Measurements from ENCODE around the gene PIGZ. TPM values are rescaled to one million over a fixed set of nuclear protein-coding genes. Genes with fewer than 3 reads are reported as not detected.

PIGZ gene
- total and polyA plus RNA-seq, 2 experiments from 2014 or later: 3.9 to 7.6 TPM

DNA sequence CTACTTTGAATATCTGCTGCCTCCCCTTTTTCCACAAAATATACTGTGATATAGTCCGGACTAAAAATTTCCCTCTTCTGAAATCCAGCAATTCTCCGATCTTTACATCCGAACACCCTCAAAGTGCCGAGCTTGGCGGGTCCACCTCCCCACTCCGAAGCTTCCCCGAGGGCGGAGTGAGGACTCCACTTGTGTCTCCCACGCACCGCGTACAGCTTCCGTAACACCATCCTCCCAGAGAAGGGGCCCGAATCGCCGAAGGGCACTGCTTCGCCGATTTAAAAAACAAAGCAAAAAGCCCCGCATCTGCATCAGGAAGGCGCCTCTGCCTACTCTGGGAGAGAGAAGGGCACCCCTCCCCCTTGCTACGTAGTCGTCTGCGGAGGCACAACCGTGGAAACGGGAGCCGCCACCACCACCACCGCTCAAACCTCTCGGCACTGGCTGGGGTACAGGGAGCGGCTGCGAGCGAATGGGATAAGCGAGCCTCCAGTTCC, 26.9 kb downstream of the PIGZ start:
- in situ Hi-C loops (cut with MboI): no loop called here
- no peaks in the 10 kb centered on the region for H3K9me2 ChIP-seq (ENCODE audit: insufficient read depth)
- peak overlapping the region; percentile 85 for H3K4me3 ChIP-seq
- H3K27ac ChIP-seq: peak overlapping the region; percentile 95
- H3K27me3 ChIP-seq (replicated peaks; ENCODE audit: insufficient read depth): no peaks in the 10 kb centered on the region
- 1% methylated on average over 21 to 31 of the region's 31 CpGs for WGBS, 2 experiments (ENCODE audit: low coverage in 1 of 2, low lambda C conversion rate in 2 of 2, missing lambda C conversion rate in 2 of 2)
- peaks cover 81% of the 10 kb centered on the region for H3K79me2 ChIP-seq (ENCODE audit: insufficient read depth)
- H2AFZ ChIP-seq: peak overlapping the region; percentile 81
- peaks cover 28% of the 10 kb centered on the region for H3K36me3 ChIP-seq (ENCODE audit: low read depth)
- H3F3A ChIP-seq (ENCODE audit: insufficient read depth): peaks cover 28% of the 10 kb centered on the region
- no peaks in the 10 kb centered on the region for H4K20me1 ChIP-seq (ENCODE audit: insufficient read depth)
- peak; percentile 86 for DNase-seq
- no peaks in the 10 kb centered on the region for H3K9me3 ChIP-seq (ENCODE audit: low read depth)
- H3K9ac ChIP-seq: peak overlapping the region; percentile 95
- peaks cover 12% of the 10 kb centered on the region for H3K4me1 ChIP-seq (ENCODE audit: insufficient read depth)
- TF ChIP-seq EZH2 (IDR thresholded peaks at IDR 0.05; ENCODE audit: insufficient read depth, poor library complexity, severe bottlenecking) (no peak), EZH2phosphoT487 (IDR thresholded peaks at IDR 0.05; ENCODE audit: insufficient read depth, low read depth) (no peak)
- peak overlapping the region; percentile 80 for H3K4me2 ChIP-seq (ENCODE audit: unreplicated experiment)

DNA sequence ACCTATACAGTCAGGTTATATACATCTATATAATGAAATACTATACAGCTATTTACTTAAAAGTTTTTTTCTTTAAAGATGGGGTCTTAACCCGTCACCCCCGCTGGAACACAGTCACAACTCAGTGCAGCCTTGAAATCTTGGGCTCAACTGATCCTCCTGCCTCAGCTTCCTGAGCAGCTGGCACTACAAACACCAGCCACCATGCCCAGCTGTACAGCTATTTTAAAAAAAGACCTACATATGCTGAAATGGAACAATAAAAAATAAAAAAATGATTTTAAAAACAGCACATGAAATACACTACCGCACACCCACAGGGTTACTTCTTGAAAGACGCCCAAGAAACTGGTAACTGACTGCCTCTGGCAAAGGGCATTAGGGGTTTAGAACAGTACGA, 30.1 kb downstream of the PIGZ start:
- Histone ChIP-seq H3K27ac (no peak overlapping the region), H3K4me2 (ENCODE audit: unreplicated experiment) (no peak overlapping the region), H3K4me1 (ENCODE audit: insufficient read depth) (peaks cover 8% of the 10 kb centered on the region), H3K79me2 (ENCODE audit: insufficient read depth) (peaks cover 72% of the 10 kb centered on the region), H3F3A (ENCODE audit: insufficient read depth) (peaks cover 56% of the 10 kb centered on the region), H3K9ac (no peak overlapping the region), H3K27me3 (replicated peaks; ENCODE audit: insufficient read depth) (no peaks in the 10 kb centered on the region), H2AFZ (no peak overlapping the region), H3K9me3 (ENCODE audit: low read depth) (no peaks in the 10 kb centered on the region), H4K20me1 (ENCODE audit: insufficient read depth) (no peaks in the 10 kb centered on the region), H3K36me3 (ENCODE audit: low read depth) (peaks cover 52% of the 10 kb centered on the region), H3K4me3 (no peak overlapping the region), H3K9me2 (ENCODE audit: insufficient read depth) (no peaks in the 10 kb centered on the region)
- in situ Hi-C loops (cut with MboI): no loop called here
- no peak for TF ChIP-seq EZH2phosphoT487 (IDR thresholded peaks at IDR 0.05; ENCODE audit: insufficient read depth, low read depth)
- no peak for TF ChIP-seq EZH2 (IDR thresholded peaks at IDR 0.05; ENCODE audit: insufficient read depth, poor library complexity, severe bottlenecking)
- WGBS, 2 experiments (ENCODE audit: low coverage in 1 of 2, low lambda C conversion rate in 2 of 2, missing lambda C conversion rate in 2 of 2): 96 to 98% methylated on average over 5 of the region's 5 CpGs
- DNase-seq: no peak

DNA sequence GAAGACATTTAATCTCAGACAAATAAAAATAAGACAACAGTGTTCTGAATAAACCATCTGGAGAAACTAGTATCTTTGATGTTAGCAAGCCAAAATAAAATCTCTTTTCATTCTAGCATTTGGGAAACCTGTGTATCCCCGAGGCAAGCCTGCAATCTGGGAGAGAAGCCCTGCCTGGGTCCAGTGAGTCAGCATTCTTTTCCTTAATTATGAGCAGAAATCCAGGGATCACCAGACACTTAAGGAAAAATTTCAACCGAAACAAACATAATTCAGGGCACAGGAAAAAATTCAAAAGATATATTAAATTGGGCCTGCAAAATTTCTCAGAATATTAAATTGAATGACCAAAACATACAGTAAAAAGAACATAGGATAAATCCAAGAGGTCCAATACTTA, 30.5 kb downstream of the PIGZ start:
- in situ Hi-C loops (cut with MboI): no loop called here
- H3K79me2 ChIP-seq (ENCODE audit: insufficient read depth): peaks cover 67% of the 10 kb centered on the region
- no peak for DNase-seq

DNA sequence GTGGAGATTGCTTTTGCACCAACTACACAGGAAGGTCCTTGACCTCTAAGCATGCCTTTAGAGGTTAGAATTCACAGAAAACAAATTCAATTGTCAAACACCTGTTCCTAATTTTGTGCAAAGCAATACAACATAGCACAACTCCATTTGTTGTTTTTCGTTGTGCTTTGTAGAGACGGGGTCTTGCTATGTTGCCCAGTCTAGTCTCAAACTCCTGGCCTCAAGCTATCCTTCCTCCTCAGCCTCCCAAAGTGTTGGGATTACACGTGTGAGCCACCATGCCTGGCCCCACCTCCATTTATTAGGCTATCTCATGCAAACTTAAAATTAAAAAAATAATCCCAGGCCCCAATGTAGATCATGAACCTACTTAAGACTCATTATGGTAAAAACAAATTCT, 32.3 kb downstream of the PIGZ start:
- Histone ChIP-seq H4K20me1 (ENCODE audit: insufficient read depth) (no peaks in the 10 kb centered on the region), H3K9ac (no peak overlapping the region), H3K4me1 (ENCODE audit: insufficient read depth) (peaks cover 7% of the 10 kb centered on the region), H3K36me3 (ENCODE audit: low read depth) (peaks cover 57% of the 10 kb centered on the region), H3K27ac (no peak overlapping the region), H2AFZ (no peak overlapping the region), H3K9me3 (ENCODE audit: low read depth) (no peaks in the 10 kb centered on the region), H3K9me2 (ENCODE audit: insufficient read depth) (no peaks in the 10 kb centered on the region), H3F3A (ENCODE audit: insufficient read depth) (peaks cover 64% of the 10 kb centered on the region), H3K79me2 (ENCODE audit: insufficient read depth) (peaks cover 57% of the 10 kb centered on the region), H3K27me3 (replicated peaks; ENCODE audit: insufficient read depth) (no peaks in the 10 kb centered on the region), H3K4me3 (no peak overlapping the region), H3K4me2 (ENCODE audit: unreplicated experiment) (no peak overlapping the region)
- in situ Hi-C loops (cut with MboI): no loop called here
- no peak for DNase-seq
- TF ChIP-seq EZH2phosphoT487 (IDR thresholded peaks at IDR 0.05; ENCODE audit: insufficient read depth, low read depth) (no peak), EZH2 (IDR thresholded peaks at IDR 0.05; ENCODE audit: insufficient read depth, poor library complexity, severe bottlenecking) (no peak)
- WGBS, 2 experiments (ENCODE audit: low coverage in 1 of 2, low lambda C conversion rate in 2 of 2, missing lambda C conversion rate in 2 of 2): 23 to 36% methylated on average over 3 of the region's 3 CpGs

More for the DNA sequence above, 30.5 kb downstream of the PIGZ start:
- TF ChIP-seq EZH2phosphoT487 (IDR thresholded peaks at IDR 0.05; ENCODE audit: insufficient read depth, low read depth): no peak
- TF ChIP-seq EZH2 (IDR thresholded peaks at IDR 0.05; ENCODE audit: insufficient read depth, poor library complexity, severe bottlenecking): no peak
- Histone ChIP-seq H3K27me3 (replicated peaks; ENCODE audit: insufficient read depth) (no peaks in the 10 kb centered on the region), H3K4me2 (ENCODE audit: unreplicated experiment) (no peak overlapping the region), H3F3A (ENCODE audit: insufficient read depth) (peaks cover 56% of the 10 kb centered on the region), H2AFZ (no peak overlapping the region), H3K9me2 (ENCODE audit: insufficient read depth) (no peaks in the 10 kb centered on the region), H3K27ac (no peak overlapping the region), H3K36me3 (ENCODE audit: low read depth) (peaks cover 52% of the 10 kb centered on the region), H3K4me3 (no peak overlapping the region), H4K20me1 (ENCODE audit: insufficient read depth) (no peaks in the 10 kb centered on the region), H3K4me1 (ENCODE audit: insufficient read depth) (peaks cover 7% of the 10 kb centered on the region), H3K9ac (no peak overlapping the region), H3K9me3 (ENCODE audit: low read depth) (no peaks in the 10 kb centered on the region)
- whole genome bisulfite sequencing, 2 experiments (ENCODE audit: low coverage in 1 of 2, low lambda C conversion rate in 2 of 2, missing lambda C conversion rate in 2 of 2): 55 to 62% methylated on average over 2 of the region's 2 CpGs

DNA sequence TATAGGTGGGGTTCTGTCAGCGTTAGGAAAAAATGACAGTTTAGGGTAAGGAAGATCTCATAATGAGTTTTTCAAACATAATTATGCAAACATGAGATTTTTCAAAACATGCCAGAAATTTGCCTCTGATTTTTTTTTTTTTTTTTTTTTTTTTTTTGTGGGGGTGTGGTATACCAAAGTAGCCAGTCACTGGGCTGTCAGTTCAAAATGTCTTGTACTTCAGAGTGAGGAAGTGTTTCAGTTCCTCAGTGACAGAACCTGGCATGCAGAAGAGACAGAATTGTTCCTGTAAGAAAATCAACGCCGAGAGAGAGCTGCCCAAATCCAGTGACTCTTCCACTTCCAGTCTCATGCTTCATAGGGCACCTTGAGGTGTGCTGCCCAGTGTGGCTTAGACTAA, 36.0 kb downstream of the PIGZ start:
- no peak for DNase-seq
- no peaks in the 10 kb centered on the region for H4K20me1 ChIP-seq (ENCODE audit: insufficient read depth)
- no peaks in the 10 kb centered on the region for H3K9me3 ChIP-seq (ENCODE audit: low read depth)
- no peak overlapping the region for H2AFZ ChIP-seq
- H3K9me2 ChIP-seq (ENCODE audit: insufficient read depth): no peaks in the 10 kb centered on the region
- H3K27me3 ChIP-seq (replicated peaks; ENCODE audit: insufficient read depth): no peaks in the 10 kb centered on the region
- WGBS, 2 experiments (ENCODE audit: low coverage in 1 of 2, low lambda C conversion rate in 2 of 2, missing lambda C conversion rate in 2 of 2): 87 to 89% methylated on average over 3 of the region's 3 CpGs
- H3K4me2 ChIP-seq (ENCODE audit: unreplicated experiment): no peak overlapping the region
- H3K4me3 ChIP-seq: no peak overlapping the region
- peaks cover 47% of the 10 kb centered on the region for H3F3A ChIP-seq (ENCODE audit: insufficient read depth)
- TF ChIP-seq EZH2phosphoT487 (IDR thresholded peaks at IDR 0.05; ENCODE audit: insufficient read depth, low read depth): no peak
- TF ChIP-seq EZH2 (IDR thresholded peaks at IDR 0.05; ENCODE audit: insufficient read depth, poor library complexity, severe bottlenecking): no peak
- H3K9ac ChIP-seq: no peak overlapping the region
- H3K4me1 ChIP-seq (ENCODE audit: insufficient read depth): no peaks in the 10 kb centered on the region
- peaks cover 56% of the 10 kb centered on the region for H3K36me3 ChIP-seq (ENCODE audit: low read depth)
- H3K27ac ChIP-seq: no peak overlapping the region
- H3K79me2 ChIP-seq (ENCODE audit: insufficient read depth): peaks cover 20% of the 10 kb centered on the region
- in situ Hi-C loops (cut with MboI): no loop called here

All from GM23248 (cell line).